Colonic mucosa (tissue), 4 donors: ENCODE data around the gene MERTK. TPM values are rescaled to one million over a fixed set of nuclear protein-coding genes. Genes with fewer than 3 reads are reported as not detected.

Source experiments
- DNase-seq: peaks from one replicate; pipeline ENCODE4 v3.0.0-alpha.2; 2020
- H3K27ac ChIP-seq: fragments of 200-600 bp; one replicate; pipeline ENCODE4 v1.8.0; 2021
- H3K27me3 ChIP-seq: fragments of 200-600 bp; one replicate; pipeline ENCODE4 v1.8.0; 2021
- H3K36me3 ChIP-seq: fragments of 200-600 bp; one replicate; pipeline ENCODE4 v1.8.0; 2021
- H3K4me1 ChIP-seq: fragments of 200-600 bp; one replicate; pipeline ENCODE4 v1.8.0; 2021; ENCODE audit warnings: mild to moderate bottlenecking
- H3K4me3 ChIP-seq: fragments of 200-600 bp; one replicate; pipeline ENCODE4 v1.8.0; 2021
- H3K9ac ChIP-seq, 2 donors: one replicate each; pipeline ENCODE4 v1.7.0; 2013; ENCODE audit warnings: control low read depth in 2 of 2, low read depth in 2 of 2, low read length in 2 of 2
- H3K9me3 ChIP-seq: fragments of 200-600 bp; one replicate; pipeline ENCODE4 v1.8.0; 2021
- CTCF ChIP-seq: fragments of 200-600 bp; IDR thresholded peaks from one replicate; pipeline ENCODE4 v1.8.0; 2022; ENCODE audit warnings: antibody characterized with exemption, mild to moderate bottlenecking
- intact Hi-C: fragments of 100-400 bp; cut with DNase I; formaldehyde crosslinking; loops from one replicate; pipeline ENCODE4 v1.14.1; 2022
- total RNA-seq, 2 donors: library from RNA; stranded (reverse); fragmentation: NEBNext Ultra II Directional in 1 of 2; extraction: Animal tissue kit (Norgen Biotek cat#: 25700) in 1 of 2; gene quantifications; one replicate each; pipeline ENCODE4 v1.2.1, GENCODE V29; 2021
- donor health status: healthy.
- donor health status: DM: no; HTN: no; CAD: no.
- donor health status: DM: no; HTN: no; CAD: no.

The MERTK gene
- total RNA-seq, 2 donors from 2014 or later: 3.9 TPM

DNA sequence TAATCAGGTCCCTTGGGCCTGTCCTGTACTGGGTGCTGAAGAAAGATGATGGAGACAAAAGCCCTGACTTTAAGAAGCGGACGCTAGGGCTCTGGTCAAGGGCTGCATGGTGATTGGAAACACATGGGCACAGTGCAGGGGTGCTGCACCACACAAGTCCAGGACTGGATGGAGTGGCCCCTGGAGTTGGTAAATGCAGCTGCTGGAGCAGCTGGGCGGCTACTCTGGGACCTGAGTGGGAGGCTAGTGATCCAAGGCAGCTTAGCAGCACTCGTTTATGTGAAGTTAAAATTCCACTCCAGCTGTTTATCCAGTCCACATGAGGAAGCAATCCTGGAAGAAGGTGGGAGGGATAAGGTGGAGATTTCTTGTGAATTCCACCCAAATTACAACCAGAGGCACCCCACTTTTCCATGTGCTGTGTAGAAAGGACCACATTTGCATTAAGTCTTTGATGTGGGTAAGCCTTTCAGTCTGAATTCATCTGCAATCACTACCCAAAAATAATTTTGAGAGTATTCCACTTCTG is 24.9 kb downstream of the MERTK start:
- no peak for TF ChIP-seq CTCF
- no peak overlapping the region for H3K4me3 ChIP-seq
- H3K27me3 ChIP-seq: no peaks in the 10 kb centered on the region
- no peak overlapping the region for H3K27ac ChIP-seq
- peaks cover 9% of the 10 kb centered on the region for H3K4me1 ChIP-seq
- intact Hi-C loops: no loop called here
- no peaks in the 10 kb centered on the region for H3K36me3 ChIP-seq
- no peak for DNase-seq
- no peak overlapping the region for H3K9ac ChIP-seq
- H3K9me3 ChIP-seq: no peaks in the 10 kb centered on the region

DNA sequence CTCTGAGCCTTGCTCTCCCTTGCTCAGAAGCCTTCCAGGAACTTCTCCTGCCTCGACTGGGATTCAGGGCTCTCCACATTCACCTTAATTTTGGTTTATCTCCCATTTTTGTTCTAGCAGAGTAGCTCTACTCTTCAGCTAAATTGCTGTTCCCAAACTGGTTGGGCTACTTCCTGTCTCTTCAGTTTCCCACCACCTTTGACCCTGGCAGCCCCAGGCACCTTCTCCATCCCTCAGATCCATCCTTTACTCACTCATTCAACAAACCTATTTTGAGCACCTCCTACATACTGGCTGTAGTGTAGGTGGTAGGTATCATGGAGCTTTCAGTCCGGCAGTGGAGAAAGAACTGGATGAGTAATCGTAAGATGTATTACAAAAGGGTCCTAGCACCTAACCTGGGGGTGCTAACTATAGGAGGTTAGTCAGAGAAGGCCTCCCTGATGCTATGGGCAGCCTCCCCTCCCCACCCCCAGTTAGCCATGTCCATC is 26.3 kb downstream of the MERTK start:
- intact Hi-C loops: no loop called here

DNA sequence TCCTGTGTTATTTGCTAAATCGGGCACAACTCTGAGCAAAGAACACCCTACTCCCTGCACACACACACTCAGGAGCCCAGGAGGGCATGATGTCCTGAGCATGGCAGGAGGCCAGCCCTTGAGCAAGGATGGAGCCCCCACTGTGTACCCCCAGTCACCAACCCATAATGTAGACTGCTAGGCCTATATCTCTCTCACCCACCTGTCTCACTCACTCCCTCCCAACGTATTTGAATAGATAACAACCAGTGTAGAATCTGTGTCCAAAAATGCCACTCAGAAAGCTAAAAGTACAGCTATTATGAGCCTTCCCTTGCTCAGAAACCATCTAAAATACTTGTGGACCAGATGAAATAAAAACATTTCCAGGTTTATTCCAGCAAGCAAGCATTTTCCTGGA is 29.3 kb downstream of the MERTK start:
- intact Hi-C loops: no loop called here

More for the DNA sequence above, 26.3 kb downstream of the MERTK start:
- DNase-seq: no peak
- H3K9me3 ChIP-seq: no peaks in the 10 kb centered on the region
- H3K27me3 ChIP-seq: no peaks in the 10 kb centered on the region
- H3K4me3 ChIP-seq: no peak overlapping the region
- H3K9ac ChIP-seq: no peak overlapping the region
- H3K27ac ChIP-seq: no peak overlapping the region
- H3K4me1 ChIP-seq: peaks cover 2% of the 10 kb centered on the region
- TF ChIP-seq CTCF: no peak
- no peaks in the 10 kb centered on the region for H3K36me3 ChIP-seq

GRCh38 chr2:111930409-111930808 is 32.0 kb downstream of the MERTK start:
- Histone ChIP-seq H3K9ac (no peak overlapping the region), H3K27ac (no peak overlapping the region), H3K36me3 (no peaks in the 10 kb centered on the region), H3K4me3 (no peak overlapping the region), H3K9me3 (no peaks in the 10 kb centered on the region), H3K4me1 (no peaks in the 10 kb centered on the region), H3K27me3 (no peaks in the 10 kb centered on the region)
- DNase-seq: no peak
- intact Hi-C loops: no loop called here
- no peak for TF ChIP-seq CTCF

More for the DNA sequence above, 29.3 kb downstream of the MERTK start:
- H3K4me1 ChIP-seq: no peaks in the 10 kb centered on the region
- no peaks in the 10 kb centered on the region for H3K27me3 ChIP-seq
- no peaks in the 10 kb centered on the region for H3K9me3 ChIP-seq
- no peak overlapping the region for H3K27ac ChIP-seq
- no peak for TF ChIP-seq CTCF
- no peak overlapping the region for H3K4me3 ChIP-seq
- DNase-seq: no peak
- H3K9ac ChIP-seq: no peak overlapping the region
- H3K36me3 ChIP-seq: no peaks in the 10 kb centered on the region

GRCh38 chr2:111930875-111931274 is 32.5 kb downstream of the MERTK start:
- intact Hi-C loops: no loop called here
- Histone ChIP-seq H3K36me3 (no peaks in the 10 kb centered on the region), H3K27ac (no peak overlapping the region), H3K4me1 (no peaks in the 10 kb centered on the region), H3K27me3 (no peaks in the 10 kb centered on the region), H3K4me3 (no peak overlapping the region), H3K9me3 (no peaks in the 10 kb centered on the region), H3K9ac (no peak overlapping the region)
- no peak for TF ChIP-seq CTCF
- no peak for DNase-seq
